ENCODE data around the gene PACRG. TPM values are rescaled to one million over a fixed set of nuclear protein-coding genes. Genes with fewer than 3 reads are reported as not detected.

PACRG gene
- total and polyA plus RNA-seq, 10 of the 15 experiments (the other 5 are each of a cell fraction or from before 2014, with no cell fraction given), result not detected

DNA sequence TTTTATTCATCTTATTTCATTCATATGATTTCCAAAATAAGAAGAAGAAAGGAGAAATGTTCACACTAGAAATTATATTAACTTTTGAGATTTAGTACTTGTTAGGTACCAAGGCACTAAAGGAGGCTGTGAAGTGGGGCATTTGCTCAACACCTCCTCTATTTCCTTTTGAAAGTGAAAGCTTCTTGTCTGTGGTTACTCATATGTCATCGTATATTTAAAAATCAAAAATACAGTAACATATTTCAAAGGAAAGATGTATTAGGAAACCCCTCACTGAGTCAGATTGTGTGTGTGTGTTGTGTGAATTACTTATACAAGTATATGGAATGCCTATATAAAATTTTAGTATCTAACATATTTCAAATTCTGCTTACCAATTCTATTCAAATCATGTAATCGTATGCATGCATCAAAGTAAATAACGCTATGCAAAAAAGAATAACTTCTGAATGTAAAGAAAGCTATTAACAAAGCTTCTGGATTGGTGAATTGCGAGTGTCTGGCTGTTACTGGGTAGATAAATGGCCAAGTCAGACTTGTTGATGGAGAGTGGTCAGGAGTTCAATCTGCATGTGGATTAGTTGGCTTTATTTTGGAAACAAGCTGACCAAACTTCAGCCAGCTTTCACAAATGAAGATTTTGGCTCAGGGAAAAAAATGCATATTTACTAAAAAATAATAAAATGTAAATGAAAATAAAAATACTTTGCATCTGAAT is 70.9 kb downstream of the PACRG start:
- no peak overlapping the region for H3K9ac ChIP-seq (ENCODE audit: control insufficient read depth, insufficient read depth, low read length)
- FAIRE-seq (no peak), ATAC-seq (0 out of 3 replicates have a peak, but pooled peaks have one; percentile 34), DNase-seq (ENCODE audit: low read depth, low spot score) (no peak)
- WGBS (ENCODE audit: insufficient coverage, insufficient replicate concordance, low lambda C conversion rate, missing lambda C conversion rate), result 6% methylated on average over 4 of the region's 4 CpGs
- POLR2A ChIA-PET, result no interaction called here
- H3K27me3 ChIP-seq (replicated peaks in 1 of 2; ENCODE audit: control insufficient read depth in 2 of 2, insufficient read depth in 2 of 2, low read length in 1 of 2), result no peaks in the 10 kb centered on the region
- no peak overlapping the region for H3K27ac ChIP-seq (ENCODE audit: control insufficient read depth, insufficient read depth)
- no peaks in the 10 kb centered on the region for H3K36me3 ChIP-seq (ENCODE audit: control insufficient read depth in 2 of 2, insufficient read depth in 2 of 2, low read length in 1 of 2)
- in situ Hi-C loops (cut with MboI), result no loop called here
- no peaks in the 10 kb centered on the region for H3K9me3 ChIP-seq (replicated peaks; ENCODE audit: control insufficient read depth, insufficient read depth, low read length)
- TF ChIP-seq BMI1 (IDR thresholded peaks at IDR 0.05; ENCODE audit: borderline replicate concordance) (no peak), EGR1 (IDR thresholded peaks at IDR 0.05; ENCODE audit: borderline replicate concordance in 1 of 2, low read depth in 2 of 2, low read length in 2 of 2) (no peak), ZNF24 (IDR thresholded peaks at IDR 0.05) (no peak), SRF (IDR thresholded peaks at IDR 0.05; ENCODE audit: low read depth in 2 of 2, low read length in 2 of 2) (no peak), NBN (IDR thresholded peaks at IDR 0.05) (no peak), BCL3 (IDR thresholded peaks at IDR 0.05; ENCODE audit: borderline replicate concordance, insufficient read depth, low read depth, low read length, poor library complexity, severe bottlenecking) (no peak), ZNF274 (IDR thresholded peaks at IDR 0.05; ENCODE audit: insufficient read depth, insufficient read length) (no peak), KDM1A (IDR thresholded peaks at IDR 0.05; ENCODE audit: borderline replicate concordance) (no peak), PML (IDR thresholded peaks at IDR 0.05; ENCODE audit: low read length) (no peak), IRF4 (IDR thresholded peaks at IDR 0.05; ENCODE audit: low read depth, low read length) (no peak), ZSCAN29 (IDR thresholded peaks at IDR 0.05) (no peak), EP300 (IDR thresholded peaks at IDR 0.05; ENCODE audit: borderline replicate concordance in 1 of 2, control insufficient read depth in 1 of 2, low read depth in 2 of 2, low read length in 2 of 2) (no peak), CREM (IDR thresholded peaks at IDR 0.05; ENCODE audit: low read depth) (no peak)
- TF ChIP-seq, protein P1, sequence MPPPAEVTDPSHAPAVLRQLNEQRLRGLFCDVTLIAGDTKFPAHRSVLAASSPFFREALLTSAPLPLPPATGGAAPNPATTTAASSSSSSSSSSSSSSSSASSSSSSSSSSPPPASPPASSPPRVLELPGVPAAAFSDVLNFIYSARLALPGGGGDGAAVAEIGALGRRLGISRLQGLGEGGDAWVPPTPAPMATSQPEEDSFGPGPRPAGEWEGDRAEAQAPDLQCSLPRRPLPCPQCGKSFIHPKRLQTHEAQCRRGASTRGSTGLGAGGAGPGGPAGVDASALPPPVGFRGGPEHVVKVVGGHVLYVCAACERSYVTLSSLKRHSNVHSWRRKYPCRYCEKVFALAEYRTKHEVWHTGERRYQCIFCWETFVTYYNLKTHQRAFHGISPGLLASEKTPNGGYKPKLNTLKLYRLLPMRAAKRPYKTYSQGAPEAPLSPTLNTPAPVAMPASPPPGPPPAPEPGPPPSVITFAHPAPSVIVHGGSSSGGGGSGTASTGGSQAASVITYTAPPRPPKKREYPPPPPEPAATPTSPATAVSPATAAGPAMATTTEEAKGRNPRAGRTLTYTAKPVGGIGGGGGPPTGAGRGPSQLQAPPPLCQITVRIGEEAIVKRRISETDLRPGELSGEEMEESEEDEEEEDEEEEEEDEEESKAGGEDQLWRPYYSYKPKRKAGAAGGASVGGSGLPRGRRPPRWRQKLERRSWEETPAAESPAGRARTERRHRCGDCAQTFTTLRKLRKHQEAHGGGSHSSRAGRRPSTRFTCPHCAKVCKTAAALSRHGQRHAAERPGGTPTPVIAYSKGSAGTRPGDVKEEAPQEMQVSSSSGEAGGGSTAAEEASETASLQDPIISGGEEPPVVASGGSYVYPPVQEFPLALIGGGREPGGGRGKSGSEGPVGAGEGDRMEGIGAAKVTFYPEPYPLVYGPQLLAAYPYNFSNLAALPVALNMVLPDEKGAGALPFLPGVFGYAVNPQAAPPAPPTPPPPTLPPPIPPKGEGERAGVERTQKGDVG (CRISPR knock-in tag; IDR thresholded peaks at IDR 0.05), result no peak
- TF ChIP-seq, protein P2, sequence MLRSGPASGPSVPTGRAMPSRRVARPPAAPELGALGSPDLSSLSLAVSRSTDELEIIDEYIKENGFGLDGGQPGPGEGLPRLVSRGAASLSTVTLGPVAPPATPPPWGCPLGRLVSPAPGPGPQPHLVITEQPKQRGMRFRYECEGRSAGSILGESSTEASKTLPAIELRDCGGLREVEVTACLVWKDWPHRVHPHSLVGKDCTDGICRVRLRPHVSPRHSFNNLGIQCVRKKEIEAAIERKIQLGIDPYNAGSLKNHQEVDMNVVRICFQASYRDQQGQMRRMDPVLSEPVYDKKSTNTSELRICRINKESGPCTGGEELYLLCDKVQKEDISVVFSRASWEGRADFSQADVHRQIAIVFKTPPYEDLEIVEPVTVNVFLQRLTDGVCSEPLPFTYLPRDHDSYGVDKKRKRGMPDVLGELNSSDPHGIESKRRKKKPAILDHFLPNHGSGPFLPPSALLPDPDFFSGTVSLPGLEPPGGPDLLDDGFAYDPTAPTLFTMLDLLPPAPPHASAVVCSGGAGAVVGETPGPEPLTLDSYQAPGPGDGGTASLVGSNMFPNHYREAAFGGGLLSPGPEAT (IDR thresholded peaks at IDR 0.05; ENCODE audit: low read depth), result no peak
- intact Hi-C loops (cut with micrococcal nuclease; ENCODE audit: unreplicated experiment), result no loop called here
- RAD21 ChIA-PET (ENCODE audit: unreplicated experiment), result no interaction called here
- CTCF ChIA-PET, result interaction anchor here (0.7 kb wide), 1 partner anchor 49 kb away, joined by 3 read pairs; no protein-coding TSS in a partner anchor
- H3K4me2 ChIP-seq (ENCODE audit: control insufficient read depth, insufficient read depth), result no peak overlapping the region
- no peaks in the 10 kb centered on the region for H3K79me2 ChIP-seq (ENCODE audit: control insufficient read depth, insufficient read depth, low read length)
- H3K4me3 ChIP-seq, result no peak overlapping the region
- no peaks in the 10 kb centered on the region for H4K20me1 ChIP-seq (ENCODE audit: control insufficient read depth, insufficient read depth)
- no peak overlapping the region for H2AFZ ChIP-seq (ENCODE audit: control insufficient read depth, low read depth, low read length)
- no peaks in the 10 kb centered on the region for H3K4me1 ChIP-seq (ENCODE audit: control insufficient read depth, insufficient read depth, low read length)
- no TSS peak for BruUV-seq (replicated peaks)
- SMC1A ChIA-PET (ENCODE audit: uncharacterized antibody, unreplicated experiment), result interaction anchor here (1.0 kb wide), 1 partner anchor 9 kb away, joined by 4 read pairs; no protein-coding TSS in a partner anchor
